ENCODE results near the gene IRX2.

The IRX2 gene

DNA sequence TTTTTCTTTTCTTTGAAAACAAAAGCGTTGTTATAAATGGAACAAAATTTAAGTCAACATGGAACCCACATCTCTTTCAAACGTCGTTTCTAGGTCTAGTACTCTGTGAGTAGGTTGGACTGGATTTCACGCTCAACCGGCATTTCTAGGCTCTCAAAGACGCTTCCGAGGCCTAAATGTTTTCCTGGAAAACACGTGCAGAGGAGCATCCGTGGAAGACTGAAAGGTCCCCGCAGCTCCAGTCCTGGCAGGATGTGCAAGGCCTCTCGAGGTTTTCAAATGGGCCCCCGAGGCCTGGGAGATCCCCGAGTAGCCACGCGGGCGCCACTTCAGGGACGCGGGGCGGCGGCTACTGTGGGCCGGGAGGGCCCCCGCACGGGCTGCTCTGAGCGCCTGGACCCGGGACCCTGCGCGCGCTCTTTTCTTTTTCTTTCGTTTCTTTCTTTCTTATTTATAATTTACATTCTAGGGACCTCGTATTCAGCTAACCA lies 4.2 kb upstream of the IRX2 start:
- no peak for DNase-seq

- DNase-seq = no peak
Observed at GRCh38 chr5:2755076-2755680, 3.7 kb upstream of the IRX2 start.

DNA sequence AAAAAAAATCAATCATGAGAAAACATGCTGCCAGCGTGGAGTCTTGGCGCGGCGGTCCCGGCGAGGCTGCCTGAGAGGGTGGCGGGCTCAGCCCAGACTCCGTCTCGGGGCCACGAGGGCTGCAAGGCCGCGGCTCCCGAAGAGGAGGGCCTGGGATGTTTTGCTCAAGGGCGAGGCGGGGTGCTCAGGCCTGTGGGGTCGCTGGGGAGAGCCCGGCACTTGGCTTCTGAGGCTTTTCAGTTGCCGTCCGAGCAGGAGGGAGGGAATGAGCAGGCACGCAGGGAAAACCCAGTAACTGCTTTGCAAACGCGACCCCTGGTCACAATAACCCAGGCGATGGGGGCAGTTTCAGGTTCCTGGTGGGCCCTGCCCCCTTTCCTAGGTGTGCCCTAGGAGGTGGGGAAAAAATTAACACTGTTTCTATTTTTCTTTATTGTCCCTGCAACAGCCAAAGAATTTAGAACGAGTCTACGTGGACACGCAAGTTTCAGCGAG lies 3.2 kb upstream of the IRX2 start:
- DNase-seq = no peak

DNA sequence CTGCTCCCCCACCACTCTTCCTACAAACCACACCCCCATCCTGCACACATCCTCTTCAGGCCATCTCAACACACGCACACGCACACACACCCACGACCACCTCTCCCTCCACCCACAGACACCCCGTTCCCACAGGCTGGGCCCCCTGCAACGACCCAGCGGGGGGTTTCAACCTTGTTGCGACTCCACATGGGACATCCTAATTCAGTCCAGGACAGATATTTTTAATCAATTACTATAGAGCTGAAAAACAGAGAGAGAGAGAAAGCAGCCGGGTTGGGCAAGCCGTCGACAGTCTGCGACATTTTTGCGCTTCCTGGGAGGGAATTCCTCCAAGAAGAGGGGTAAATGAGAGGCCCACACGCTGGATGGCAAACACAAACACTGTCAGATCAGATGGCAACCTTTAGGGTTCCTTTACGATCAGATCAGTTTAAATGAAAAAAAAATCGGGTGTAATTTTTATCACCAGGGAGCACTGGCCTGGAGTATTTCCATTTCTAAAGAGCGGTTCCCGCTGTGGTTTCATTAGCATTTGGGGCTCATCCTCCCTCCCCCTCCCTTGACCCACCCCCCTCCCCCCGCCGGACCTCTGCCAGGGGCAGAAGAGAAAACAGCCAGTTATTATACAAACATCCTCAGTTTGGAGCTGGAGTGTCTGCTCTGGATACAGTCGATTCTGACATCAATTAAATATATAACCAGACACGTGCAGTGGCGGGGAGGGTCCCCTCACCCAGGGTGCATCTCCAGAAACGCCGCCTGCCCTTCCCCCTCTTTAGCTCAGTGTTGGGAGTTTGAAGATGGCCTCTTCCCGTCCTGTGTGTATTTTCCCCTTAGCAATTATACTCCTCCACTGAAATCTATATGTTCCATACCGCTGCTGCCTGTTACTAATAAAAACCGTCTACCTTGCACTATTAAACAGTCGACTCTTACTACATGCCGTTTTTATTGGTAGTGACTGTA lies 2.3 kb upstream of the IRX2 start:
- no peak for DNase-seq

DNA sequence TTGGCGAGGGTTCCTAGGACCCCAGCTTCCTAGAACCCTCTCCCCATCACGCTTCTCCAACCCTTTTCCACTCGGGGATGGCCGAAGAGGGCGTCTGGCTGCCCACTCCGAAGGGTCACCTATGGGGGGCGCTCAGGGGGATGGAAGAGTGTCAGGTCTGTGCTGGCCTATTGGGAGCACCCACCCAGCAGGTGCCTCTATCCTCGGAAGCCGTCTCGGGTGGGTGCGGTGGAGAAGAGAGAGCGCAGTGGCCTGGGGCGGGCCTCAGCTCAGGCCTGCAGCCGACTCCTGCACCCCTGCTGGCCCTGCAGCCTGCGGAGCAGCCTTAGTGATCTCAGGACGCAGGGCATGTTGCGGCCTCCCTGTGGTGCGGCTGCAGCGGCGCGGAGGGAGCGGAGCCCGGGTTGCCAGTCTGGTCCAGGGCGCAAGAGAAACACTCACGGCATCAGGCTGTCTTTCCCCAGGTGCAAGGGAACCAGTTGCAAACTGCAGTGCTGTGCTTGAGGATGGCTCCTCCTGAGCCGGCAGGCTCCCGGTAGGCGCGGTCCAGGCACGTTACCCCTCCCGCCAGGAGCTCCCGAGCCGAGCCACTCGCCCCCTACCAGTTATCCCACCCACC lies 1.5 kb upstream of the IRX2 start:
- DNase-seq = no peak

GRCh38 chr5:2752059-2752820 lies 763 bp upstream of the IRX2 start:
- no peak for DNase-seq

GRCh38 chr5:2750758-2751464 lies 566 bp downstream of the IRX2 start:
- DNase-seq = no peak

DNA sequence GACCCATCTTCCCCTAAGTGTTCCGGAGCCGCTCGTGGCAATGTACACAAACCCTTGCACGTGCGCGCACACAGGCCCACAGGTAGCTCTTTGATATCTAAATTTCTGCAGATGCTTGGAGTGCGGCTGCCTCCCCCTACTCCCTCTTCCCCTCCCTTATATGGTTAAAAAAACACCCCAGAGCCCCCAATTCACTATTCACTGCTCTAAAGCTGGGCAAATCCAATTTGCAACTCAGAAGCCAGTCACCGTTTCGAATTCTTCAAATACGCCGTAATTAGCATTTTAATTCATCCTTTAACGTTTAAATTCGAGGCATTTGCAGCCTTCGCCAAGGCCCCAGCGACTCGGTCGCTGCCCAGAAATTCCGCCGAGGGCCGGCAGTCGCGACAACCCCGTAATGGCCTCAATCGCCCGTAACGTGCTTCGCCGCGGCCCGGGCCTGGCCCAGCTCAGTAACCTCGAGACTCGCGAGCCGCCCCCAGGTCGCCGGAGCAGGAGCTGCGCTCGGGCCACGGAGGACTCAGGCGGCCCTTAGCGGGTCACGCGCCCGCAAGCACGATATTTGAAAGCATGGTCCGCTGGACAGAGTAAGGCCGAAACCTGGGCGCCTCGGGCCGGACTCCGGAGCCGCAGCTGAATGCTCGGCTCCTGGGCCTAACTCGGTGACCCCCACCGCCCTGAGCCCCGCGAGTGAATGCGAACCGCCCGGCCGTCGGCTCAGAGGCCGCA lies 1.3 kb downstream of the IRX2 start:
- DNase-seq = no peak

GRCh38 chr5:2749514-2750025 lies 1.9 kb downstream of the IRX2 start:
- no peak for DNase-seq

DNA sequence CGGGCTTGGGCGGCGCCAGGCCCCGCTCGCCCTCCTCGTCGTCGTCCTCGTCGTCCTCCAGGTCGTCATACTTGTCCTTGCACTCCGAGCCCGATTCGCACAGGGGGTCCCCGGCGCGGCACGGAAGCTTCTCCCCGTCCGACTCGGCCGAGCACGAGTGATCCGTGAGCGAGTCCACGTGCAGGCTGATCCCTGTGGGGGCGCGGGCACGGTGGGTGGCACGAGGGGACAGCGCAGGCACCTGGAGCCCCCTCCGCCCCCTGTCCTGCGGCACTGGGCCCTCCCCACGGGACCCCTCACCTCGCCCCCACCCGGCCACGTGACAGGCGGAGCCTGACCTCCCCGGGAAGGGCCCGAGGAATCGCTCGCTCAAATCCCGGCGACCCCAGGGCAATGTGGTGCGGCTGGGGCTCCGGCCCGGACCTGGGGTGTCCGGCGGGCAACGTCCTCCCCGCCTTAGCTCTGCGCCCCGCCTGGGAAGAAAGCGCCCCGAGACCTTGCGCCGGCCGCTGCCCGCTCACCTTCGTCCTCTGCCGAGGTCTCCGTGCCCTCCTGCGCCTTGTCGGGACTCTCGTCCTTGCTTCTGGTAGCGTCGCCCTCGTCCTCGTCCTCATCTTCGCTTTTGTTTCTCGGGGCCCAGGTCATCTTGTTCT lies 2.5 kb downstream of the IRX2 start:
- DNase-seq = no peak

DNA sequence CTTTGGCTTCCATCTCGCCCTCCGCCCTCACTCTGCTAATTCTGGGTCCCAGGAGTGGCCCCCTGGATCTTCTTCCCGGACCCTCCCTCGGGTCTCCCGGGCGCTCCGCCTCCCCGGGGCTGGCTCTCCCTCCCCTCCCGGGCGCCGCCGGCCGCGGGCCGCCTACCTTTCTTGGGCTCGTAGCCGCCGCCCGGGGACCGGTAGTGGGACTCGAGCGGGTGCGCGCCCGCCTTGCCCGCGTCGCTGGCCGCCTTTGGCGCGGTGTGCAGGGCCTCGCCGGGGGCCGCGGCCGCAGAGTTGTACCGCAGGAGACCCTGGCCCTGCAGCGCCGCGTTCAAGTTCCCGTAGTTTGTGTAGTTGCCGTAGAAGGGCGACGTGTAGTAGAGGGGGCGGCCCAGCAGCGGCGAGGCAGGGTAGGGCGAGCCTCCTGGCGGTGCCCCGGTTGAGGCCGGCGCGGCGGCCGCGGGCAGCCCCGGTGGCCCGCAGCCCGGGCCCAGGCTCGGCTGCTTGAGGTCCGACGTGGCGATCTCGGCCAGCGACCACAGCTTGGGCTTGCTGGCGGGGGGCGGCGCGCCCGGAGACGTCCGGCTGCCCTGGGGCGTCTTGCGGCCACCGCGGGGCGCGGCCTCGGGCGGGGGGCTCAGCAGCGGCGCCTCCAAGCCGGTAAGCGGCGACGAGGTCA lies 3.2 kb downstream of the IRX2 start:
- DNase-seq = no peak

DNA sequence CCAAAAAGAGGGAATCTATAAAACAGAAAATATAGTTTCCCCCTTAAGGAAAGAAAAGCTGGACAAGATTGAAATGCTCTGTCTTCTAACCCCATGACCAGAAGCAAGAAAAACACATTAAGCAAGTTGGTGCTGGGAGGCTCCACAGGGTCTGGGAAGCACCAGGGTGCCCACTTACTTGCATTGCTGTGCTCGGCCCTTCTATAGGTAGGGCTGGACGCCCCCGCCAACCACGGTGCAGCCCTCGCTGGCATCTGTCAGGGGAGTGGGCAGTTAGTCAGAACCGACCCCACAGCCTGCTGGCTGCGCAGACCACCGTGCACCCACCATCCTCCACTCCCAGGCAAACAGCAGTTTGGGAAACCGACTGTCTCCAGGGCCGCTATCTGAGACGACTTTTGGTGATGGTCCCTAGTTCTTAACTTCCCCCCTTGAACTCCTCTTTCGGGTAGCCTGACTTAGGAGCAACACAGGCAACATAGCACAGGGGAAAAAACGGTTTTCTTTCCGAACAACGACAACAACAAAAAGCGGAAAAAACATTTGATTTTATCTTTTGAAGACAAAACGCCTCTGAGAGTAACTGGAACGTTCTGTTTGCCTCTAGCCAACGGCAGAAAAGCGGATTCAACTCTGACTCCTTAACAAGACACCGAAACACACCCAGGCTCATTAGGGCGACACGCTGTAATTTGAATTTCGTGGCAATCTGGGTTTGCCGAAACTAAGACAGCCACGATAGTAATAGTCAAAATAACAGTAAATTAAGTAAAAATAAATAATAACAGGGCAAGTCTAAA lies 3.9 kb downstream of the IRX2 start:
- no peak for DNase-seq

GRCh38 chr5:2746561-2747032 lies 4.9 kb downstream of the IRX2 start:
- no peak for DNase-seq

DNA sequence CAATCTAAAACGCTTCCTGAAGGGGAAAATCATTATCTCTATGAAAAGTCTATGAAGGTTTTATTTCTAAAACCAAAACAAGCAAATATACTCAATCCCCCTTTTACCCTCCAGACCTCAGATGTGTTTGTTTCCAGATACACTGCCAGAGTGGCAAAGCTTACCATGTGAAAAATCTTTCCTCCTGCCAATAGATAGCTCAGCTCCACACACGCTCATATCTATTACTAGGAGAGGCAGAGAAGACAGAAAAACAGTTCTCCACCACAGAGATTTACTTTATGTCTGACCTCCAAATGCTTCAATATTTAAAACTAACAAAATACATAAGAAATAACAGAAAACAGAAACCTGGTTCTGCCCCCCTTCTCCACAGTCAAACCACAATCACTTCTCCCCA lies 7.0 kb downstream of the IRX2 start:
- no peak for DNase-seq

DNA sequence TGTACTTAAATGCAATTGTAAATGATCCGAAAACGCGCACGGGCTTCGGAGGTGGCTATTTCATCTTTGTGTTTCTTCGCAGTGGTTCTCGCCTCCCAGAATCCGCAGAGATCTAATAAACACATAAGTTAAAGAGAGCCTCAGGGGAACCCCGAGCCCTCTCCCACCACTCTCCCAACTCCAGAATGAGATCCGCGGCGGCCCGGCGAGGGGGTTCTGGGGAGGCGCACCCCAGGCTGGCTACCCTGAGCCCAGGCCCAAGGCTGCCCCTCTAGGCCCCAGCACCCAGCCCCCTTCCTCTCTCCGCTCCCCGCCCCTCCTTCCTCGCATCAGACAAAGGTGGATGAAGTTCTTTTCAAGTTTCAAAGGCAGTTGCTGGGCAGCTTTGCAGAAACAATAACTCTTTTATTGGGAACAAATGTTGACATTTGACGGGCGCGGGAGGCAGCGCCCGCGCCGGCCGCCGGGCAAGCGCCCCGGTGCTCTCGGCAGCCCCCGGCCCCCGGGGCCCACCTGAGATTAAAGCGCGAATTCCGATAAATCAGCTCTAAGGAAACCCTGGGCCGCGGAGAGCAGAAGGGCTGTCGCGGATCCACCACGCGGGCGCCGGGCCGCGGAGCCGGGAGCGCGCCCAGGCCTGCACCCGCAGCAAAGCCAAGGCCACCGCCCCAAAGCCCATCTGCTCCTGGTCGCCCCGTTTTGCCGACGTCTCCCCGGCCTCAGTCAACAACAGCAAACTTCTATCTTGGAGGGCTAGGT lies 8.4 kb downstream of the IRX2 start:
- no peak for DNase-seq

GRCh38 chr5:2741956-2742355 lies 9.5 kb downstream of the IRX2 start:
- no peak for DNase-seq

GRCh38 chr5:2740876-2741555 lies 10.5 kb downstream of the IRX2 start:
- DNase-seq = no peak
